Measurements from ENCODE around the gene PROM2.

GRCh38 chr2:95298486-95299111 is 24.4 kb downstream of the PROM2 start:
- no peak for TF ChIP-seq CTCF (IDR thresholded peaks at IDR 0.05)
- TF ChIP-seq POLR2A (IDR thresholded peaks at IDR 0.05), result no peak
